Tibial nerve (tissue), 4 donors: Measurements from ENCODE around the gene CSF1. TPM values are rescaled to one million over a fixed set of nuclear protein-coding genes. Genes with fewer than 3 reads are reported as not detected.

Experiments
- DNase-seq, 2 donors: peaks; one replicate each; pipeline ENCODE4 v3.0.0-alpha.2; 2019; ENCODE audit warnings: low spot score in 2 of 2
- H3K27ac ChIP-seq, 4 donors: fragments of 200-600 bp; sonication (generic) in 3 of 4; one replicate each; pipeline ENCODE4 v1.5.1; 2017 to 2019; ENCODE audit warnings: mild to moderate bottlenecking in 1 of 4
- H3K27me3 ChIP-seq, 2 donors: fragments of 200-600 bp; sonication (generic) in 1 of 2; one replicate each; pipeline versions ENCODE4 v1.5.1 to v1.6.0; 2017 to 2019
- H3K36me3 ChIP-seq, 3 donors: fragments of 200-600 bp; sonication (generic); one replicate each; pipeline ENCODE4 v1.5.1; 2018 to 2019
- H3K4me1 ChIP-seq, 4 donors: fragments of 200-600 bp; sonication (generic) in 3 of 4; one replicate each; pipeline ENCODE4 v1.5.1; 2017 to 2019
- H3K4me3 ChIP-seq, 4 donors: fragments of 200-600 bp; sonication (generic) in 3 of 4; one replicate each; pipeline ENCODE4 v1.5.1; 2017 to 2019; ENCODE audit warnings: mild to moderate bottlenecking in 1 of 4, moderate library complexity in 1 of 4
- H3K9me3 ChIP-seq, 4 donors: fragments of 200-600 bp; sonication (generic) in 3 of 4; one replicate each; pipeline ENCODE4 v1.5.1; 2017 to 2019
- CTCF ChIP-seq, 5 experiments: fragments of 200-600 bp in 3 of 5; fragments of 450-650 bp in 2 of 5; sonication (generic) in 3 of 5; IDR thresholded peaks; one replicate each; pipeline ENCODE4 v1.5.1; 2016 to 2019; ENCODE audit warnings: antibody characterized with exemption in 5 of 5, mild to moderate bottlenecking in 3 of 5, moderate library complexity in 2 of 5
- EP300 ChIP-seq, 2 donors: sonication (generic); formaldehyde crosslinking; IDR thresholded peaks; one replicate each; pipeline ENCODE4 v1.6.1; 2017; ENCODE audit warnings: antibody characterized with exemption in 2 of 2, mild to moderate bottlenecking in 1 of 2
- POLR2A ChIP-seq, 2 donors: fragments of 450-650 bp; IDR thresholded peaks; one replicate each; pipeline ENCODE4 v1.6.1; 2017; ENCODE audit warnings: antibody characterized with exemption in 2 of 2, mild to moderate bottlenecking in 2 of 2, moderate library complexity in 2 of 2
- WGBS, 2 donors: methylation state at CpG; one replicate each; pipeline ENCODE4 v1.1.5; 2018; 5-methylcytosine and 5-hydroxymethylcytosine counted together
- total RNA-seq, 4 donors: library from RNA; depleted of rRNA; stranded (reverse); fragments of >200 nt; gene quantifications; one replicate each; pipeline ENCODE4 v1.1.0, GENCODE V29; 2016

CSF1 gene
- total RNA-seq, 4 donors from 2014 or later, result 66.8 to 124 (median 90.8) TPM

GRCh38 chr1:109925159-109925990 lies 14.7 kb downstream of the CSF1 start:
- DNase-seq, result no peak
- TF ChIP-seq EP300 (IDR thresholded peaks at IDR 0.05) (no peak), CTCF (IDR thresholded peaks at IDR 0.05) (no peak), POLR2A (IDR thresholded peaks at IDR 0.05) (no peak)
- WGBS, 2 donors, result 63 to 70% methylated on average over 8 of the region's 8 CpGs
- Histone ChIP-seq H3K4me3 (no peak overlapping the region), H3K27me3 (no peaks in the 10 kb centered on the region), H3K36me3 (peaks cover 0 to 83% (median 8%) of the 10 kb centered on the region in 3 donors), H3K27ac (peak overlapping the region in 2 of 4 donors; percentile 86 to 92), H3K4me1 (peaks cover 0 to 85% (median 39%) of the 10 kb centered on the region in 4 donors), H3K9me3 (no peaks in the 10 kb centered on the region)

GRCh38 chr1:109926662-109927300 lies 16.1 kb downstream of the CSF1 start:
- H3K4me1 ChIP-seq, result peaks cover 0 to 87% (median 49%) of the 10 kb centered on the region in 4 donors
- peak overlapping the region; percentile 71 to 92 (median 80) for H3K27ac ChIP-seq
- H3K27me3 ChIP-seq, result no peaks in the 10 kb centered on the region
- 93 to 100% methylated on average over 2 of the region's 2 CpGs for WGBS, 2 donors
- no peak for TF ChIP-seq CTCF (IDR thresholded peaks at IDR 0.05)
- no peak for TF ChIP-seq POLR2A (IDR thresholded peaks at IDR 0.05)
- no peak for TF ChIP-seq EP300 (IDR thresholded peaks at IDR 0.05)
- H3K9me3 ChIP-seq, result no peaks in the 10 kb centered on the region
- H3K4me3 ChIP-seq, result no peak overlapping the region
- peaks cover 0 to 69% (median 8%) of the 10 kb centered on the region in 3 donors for H3K36me3 ChIP-seq
- no peak for DNase-seq

GRCh38 chr1:109927356-109927755 lies 16.7 kb downstream of the CSF1 start:
- peaks cover 0 to 63% (median 8%) of the 10 kb centered on the region in 3 donors for H3K36me3 ChIP-seq
- peak overlapping the region; percentile 71 to 92 (median 80) for H3K27ac ChIP-seq
- H3K9me3 ChIP-seq, result no peaks in the 10 kb centered on the region
- no peak for DNase-seq
- H3K4me3 ChIP-seq, result no peak overlapping the region
- 71 to 77% methylated on average over 6 of the region's 7 CpGs for WGBS, 2 donors
- H3K27me3 ChIP-seq, result no peaks in the 10 kb centered on the region
- TF ChIP-seq POLR2A (IDR thresholded peaks at IDR 0.05), result no peak
- H3K4me1 ChIP-seq, result peaks cover 0 to 83% (median 49%) of the 10 kb centered on the region in 4 donors

GRCh38 chr1:109927911-109928321 lies 17.3 kb downstream of the CSF1 start:
- peaks cover 0 to 80% (median 49%) of the 10 kb centered on the region in 4 donors for H3K4me1 ChIP-seq
- no peaks in the 10 kb centered on the region for H3K9me3 ChIP-seq
- H3K27ac ChIP-seq, result peak overlapping the region; percentile 71 to 92 (median 80)
- H3K27me3 ChIP-seq, result no peaks in the 10 kb centered on the region
- WGBS, 2 donors, result 10 to 21% methylated on average over 6 of the region's 6 CpGs
- DNase-seq, result peak; percentile 66 to 86
- TF ChIP-seq EP300 (IDR thresholded peaks at IDR 0.05), result peak; percentile 85 to 93
- no peak for TF ChIP-seq POLR2A (IDR thresholded peaks at IDR 0.05)
- TF ChIP-seq CTCF (IDR thresholded peaks at IDR 0.05), result no peak
- H3K36me3 ChIP-seq, result peaks cover 0 to 57% (median 8%) of the 10 kb centered on the region in 3 donors
- H3K4me3 ChIP-seq, result no peak overlapping the region

GRCh38 chr1:109928591-109929111 lies 18.0 kb downstream of the CSF1 start:
- DNase-seq, result peak; percentile 45 to 69
- Histone ChIP-seq H3K36me3 (peaks cover 0 to 50% (median 8%) of the 10 kb centered on the region in 3 donors), H3K27me3 (no peaks in the 10 kb centered on the region), H3K27ac (peak overlapping the region; percentile 71 to 92 (median 80)), H3K9me3 (no peaks in the 10 kb centered on the region), H3K4me1 (peaks cover 0 to 76% (median 51%) of the 10 kb centered on the region in 4 donors), H3K4me3 (no peak overlapping the region)
- TF ChIP-seq POLR2A (IDR thresholded peaks at IDR 0.05) (no peak), CTCF (IDR thresholded peaks at IDR 0.05) (peak in 1 of 5 experiments; percentile 20)
- WGBS, 2 donors, result 21 to 27% methylated on average over 8 of the region's 8 CpGs
